Adrenal gland (tissue), 12 donors: ENCODE measurements around the gene LAMB4. TPM values are rescaled to one million over a fixed set of nuclear protein-coding genes. Genes with fewer than 3 reads are reported as not detected.
A peak's percentile ranks its signal among the peaks of the same experiment; 100 is the strongest.

Source experiments
- DNase-seq, 7 donors: peaks; one replicate each; pipeline ENCODE4 v3.0.0-alpha.2; 2019 to 2020
- H3K27ac ChIP-seq, 5 donors: fragments of 200-600 bp; sonication (generic) in 4 of 5; 1 replicate in 3 of 5; 2 replicates in 2 of 5; pipeline versions ENCODE4 v1.5.1 to v1.8.0; 2016 to 2020; ENCODE audit warnings: mild to moderate bottlenecking in 1 of 5
- H3K27me3 ChIP-seq: fragments of 200-600 bp; 2 replicates; pipeline ENCODE4 v1.8.0; 2021
- H3K36me3 ChIP-seq, 2 donors: fragments of 200-600 bp; replicated peaks in 1 of 2; 1 replicate in 1 of 2; 2 replicates in 1 of 2; pipeline versions ENCODE4 v1.5.1 to v1.8.0; 2018 to 2022
- H3K4me1 ChIP-seq, 2 donors: fragments of 200-600 bp; replicated peaks in 1 of 2; 1 replicate in 1 of 2; 2 replicates in 1 of 2; pipeline versions ENCODE4 v1.5.1 to v1.8.0; 2018 to 2021
- H3K4me3 ChIP-seq, 4 donors: fragments of 200-600 bp; sonication (generic) in 3 of 4; one replicate each; pipeline ENCODE4 v1.5.1; 2016 to 2018
- H3K9me3 ChIP-seq, 3 donors: fragments of 200-600 bp; sonication (generic) in 1 of 3; replicated peaks in 1 of 3; 1 replicate in 2 of 3; 2 replicates in 1 of 3; pipeline versions ENCODE4 v1.5.1 to v1.8.0; 2016 to 2021
- POLR2A ChIP-seq, 2 donors: fragments of 450-650 bp; IDR thresholded peaks; one replicate each; pipeline ENCODE4 v1.6.1; 2017; ENCODE audit warnings: antibody characterized with exemption in 2 of 2, mild to moderate bottlenecking in 2 of 2, moderate library complexity in 1 of 2
- WGBS, 4 donors: extraction: QIAGEN DNeasy Blood & Tissue Kit in 2 of 4; methylation state at CpG; one replicate each; pipeline versions ENCODE4 v1.1.5 to v1.1.7; 2013 to 2017; 5-methylcytosine and 5-hydroxymethylcytosine counted together
- intact Hi-C, 2 donors: fragments of 100-400 bp; cut with DNase I; formaldehyde crosslinking; loops; one replicate each; pipeline versions ENCODE4 v1.14.1 to v1.15.0; 2022 to 2023
- polyA plus RNA-seq, 3 donors: library from polyadenylated mRNA; stranded (reverse); fragments of 200-250 nt in 2 of 3; fragments of 350-450 nt in 1 of 3; fragmentation: Illumina TruSeq in 1 of 3; extraction: RNeasy Lipid Tissue Mini Kit (QIAGEN cat#74804) in 1 of 3; gene quantifications; one replicate each; pipeline ENCODE4 v1.2.3, GENCODE V29; 2013 to 2014
- total RNA-seq, 9 donors: library from RNA; depleted of rRNA in 4 of 9; stranded (reverse); fragments of >200 nt in 4 of 9; fragments of 120-200 nt in 1 of 9; fragmentation: NEBNext Ultra II Directional in 1 of 9; extraction: Animal tissue kit (Norgen Biotek cat#: 25700) in 1 of 9; gene quantifications; one replicate each; pipeline versions ENCODE4 v1.1.0 to v1.2.4, GENCODE V29; 2013 to 2023
- TF ChIP-seq, protein P1 (sequence below), 6 experiments: fragments of 450-650 bp in 4 of 6; fragments of 200-600 bp in 2 of 6; sonication (generic) in 1 of 6; IDR thresholded peaks; 1 replicate in 5 of 6; 2 replicates in 1 of 6; pipeline versions ENCODE4 v1.5.1 to v1.8.0; 2016 to 2021; ENCODE audit warnings: antibody characterized with exemption in 6 of 6, mild to moderate bottlenecking in 2 of 6, moderate library complexity in 1 of 6
- donor health status: healthy with polysubstance abuse.
- donor health status: Bipolar disorder and iron deficiency.
- donor health status: DM: yes; HTN: yes; CAD: no.
- donor health status: DM: no; HTN: no; CAD: no.
- donor health status: DM: no; HTN: no; CAD: no.
- donor health status: DM: yes; HTN: yes; CAD: no.

Gene LAMB4
- total and polyA plus RNA-seq, 12 donors, result 0.12 to 1.0 (median 0.27) TPM; not detected in 5

- intact Hi-C loops, result no loop called here
- WGBS, 4 donors, result 72 to 79% (median 77%) methylated on average over 7 of the region's 7 CpGs
- peak in 1 of 7 donors; percentile 19 for DNase-seq
These were observed 32.5 kb downstream of the LAMB4 start for GRCh38 chr7:108097703-108098102.

DNA sequence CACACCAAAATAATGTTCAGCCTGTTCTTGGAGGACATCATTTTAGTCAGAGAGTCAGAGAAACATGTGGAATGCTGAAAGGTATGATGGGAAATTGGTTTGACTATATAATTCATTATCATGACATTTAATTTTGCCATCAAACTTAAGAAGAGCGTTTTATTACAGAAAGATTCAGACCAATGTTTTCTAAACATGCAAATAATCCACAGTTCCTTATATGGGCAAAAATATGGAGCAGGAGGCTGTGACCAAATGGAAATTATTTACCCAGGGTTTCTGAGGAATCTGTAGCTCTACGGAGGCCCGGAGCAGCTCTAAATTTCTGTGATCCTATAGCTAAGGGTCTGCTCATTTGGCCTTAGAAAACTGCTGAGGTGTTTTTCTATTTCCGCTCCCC, 33.2 kb downstream of the LAMB4 start:
- no peak for DNase-seq
- intact Hi-C loops, result no loop called here
- Histone ChIP-seq H3K4me3 (no peak overlapping the region), H3K9me3 (no peaks in the 10 kb centered on the region), H3K27me3 (no peaks in the 10 kb centered on the region), H3K27ac (no peak overlapping the region), H3K4me1 (peaks cover 0 to 5% of the 10 kb centered on the region in 2 donors), H3K36me3 (no peaks in the 10 kb centered on the region)
- 82 to 93% (median 91%) methylated on average over 4 of the region's 4 CpGs for WGBS, 4 donors
- no peak for TF ChIP-seq POLR2A (IDR thresholded peaks at IDR 0.05)
- TF ChIP-seq, protein P1, sequence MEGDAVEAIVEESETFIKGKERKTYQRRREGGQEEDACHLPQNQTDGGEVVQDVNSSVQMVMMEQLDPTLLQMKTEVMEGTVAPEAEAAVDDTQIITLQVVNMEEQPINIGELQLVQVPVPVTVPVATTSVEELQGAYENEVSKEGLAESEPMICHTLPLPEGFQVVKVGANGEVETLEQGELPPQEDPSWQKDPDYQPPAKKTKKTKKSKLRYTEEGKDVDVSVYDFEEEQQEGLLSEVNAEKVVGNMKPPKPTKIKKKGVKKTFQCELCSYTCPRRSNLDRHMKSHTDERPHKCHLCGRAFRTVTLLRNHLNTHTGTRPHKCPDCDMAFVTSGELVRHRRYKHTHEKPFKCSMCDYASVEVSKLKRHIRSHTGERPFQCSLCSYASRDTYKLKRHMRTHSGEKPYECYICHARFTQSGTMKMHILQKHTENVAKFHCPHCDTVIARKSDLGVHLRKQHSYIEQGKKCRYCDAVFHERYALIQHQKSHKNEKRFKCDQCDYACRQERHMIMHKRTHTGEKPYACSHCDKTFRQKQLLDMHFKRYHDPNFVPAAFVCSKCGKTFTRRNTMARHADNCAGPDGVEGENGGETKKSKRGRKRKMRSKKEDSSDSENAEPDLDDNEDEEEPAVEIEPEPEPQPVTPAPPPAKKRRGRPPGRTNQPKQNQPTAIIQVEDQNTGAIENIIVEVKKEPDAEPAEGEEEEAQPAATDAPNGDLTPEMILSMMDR (IDR thresholded peaks at IDR 0.05), result no peak

More at GRCh38 chr7:108097703-108098102, 32.5 kb downstream of the LAMB4 start:
- Histone ChIP-seq H3K27me3 (no peaks in the 10 kb centered on the region), H3K36me3 (no peaks in the 10 kb centered on the region), H3K4me1 (peaks cover 0 to 5% of the 10 kb centered on the region in 2 donors), H3K4me3 (no peak overlapping the region), H3K9me3 (no peaks in the 10 kb centered on the region), H3K27ac (no peak overlapping the region)
- no peak for TF ChIP-seq POLR2A (IDR thresholded peaks at IDR 0.05)
- TF ChIP-seq, protein P1 (IDR thresholded peaks at IDR 0.05), result peak in 4 of 6 experiments; percentile 35 to 40 (median 36)

GRCh38 chr7:108094933-108095710, 35.0 kb downstream of the LAMB4 start:
- H3K36me3 ChIP-seq, result no peaks in the 10 kb centered on the region
- H3K27ac ChIP-seq, result peak overlapping the region in 2 of 5 donors; percentile 38 to 63
- peaks cover 0 to 5% of the 10 kb centered on the region in 2 donors for H3K4me1 ChIP-seq
- intact Hi-C loops, result no loop called here
- H3K27me3 ChIP-seq, result no peaks in the 10 kb centered on the region
- 50 to 67% (median 55%) methylated on average over 7 of the region's 7 CpGs for WGBS, 4 donors
- TF ChIP-seq POLR2A (IDR thresholded peaks at IDR 0.05), result no peak
- TF ChIP-seq, protein P1 (IDR thresholded peaks at IDR 0.05), result no peak
- H3K9me3 ChIP-seq, result no peaks in the 10 kb centered on the region
- peak; percentile 35 to 59 (median 44) for DNase-seq
- H3K4me3 ChIP-seq, result no peak overlapping the region

DNA sequence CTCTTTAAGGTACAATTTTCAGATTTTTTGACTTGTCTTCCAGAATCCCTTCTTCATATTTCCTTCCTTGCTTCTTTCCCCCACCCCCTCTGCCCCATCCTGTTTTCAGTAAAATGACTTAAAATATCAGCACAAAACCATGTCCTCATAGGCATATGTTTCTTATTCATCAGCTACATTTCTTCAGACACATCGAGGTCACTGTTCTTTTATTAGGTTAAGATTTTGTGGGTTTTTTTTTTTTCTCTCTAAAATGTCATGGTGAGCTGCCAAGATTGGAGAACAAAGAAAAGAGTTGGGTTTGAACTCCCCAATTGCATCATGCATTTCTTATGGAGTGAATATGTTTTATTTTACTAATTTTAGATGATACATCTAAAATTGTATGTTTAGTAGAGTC, 35.8 kb downstream of the LAMB4 start:
- H3K4me1 ChIP-seq, result peaks cover 0 to 5% of the 10 kb centered on the region in 2 donors
- no peaks in the 10 kb centered on the region for H3K27me3 ChIP-seq
- intact Hi-C loops, result no loop called here
- H3K36me3 ChIP-seq, result no peaks in the 10 kb centered on the region
- no peaks in the 10 kb centered on the region for H3K9me3 ChIP-seq
- TF ChIP-seq, protein P1 (IDR thresholded peaks at IDR 0.05), result no peak
- no peak for TF ChIP-seq POLR2A (IDR thresholded peaks at IDR 0.05)
- peak overlapping the region in 2 of 5 donors; percentile 38 to 58 for H3K27ac ChIP-seq
- WGBS, 4 donors, result 9 to 31% (median 13%) methylated on average over 1 of the region's 1 CpG
- H3K4me3 ChIP-seq, result no peak overlapping the region
- no peak for DNase-seq
